GM12878 (cell line): ENCODE data around the gene ANKAR. TPM values are rescaled to one million over a fixed set of nuclear protein-coding genes. Genes with fewer than 3 reads are reported as not detected.

ENCODE experiments used
- ATAC-seq: fragments of 200-7000 bp; cut with Tn5 transposase; 3 replicates; pipeline ENCODE4 v1.9.1; 2020; ENCODE audit warnings: mild to moderate bottlenecking, moderate library complexity
- BruUV-seq: library from RNA; stranded (reverse); fragments of 400-500 nt; replicated peaks from 2 replicates; lab custom pipeline; 2021; lab: Mats Ljungman, UMichigan
- CTCF ChIA-PET: fragments of 300-600 bp; sonication (Branson Sonifier 250); formaldehyde crosslinking; extraction: SDS; loops from one replicate; lab custom pipeline; 2021; ENCODE audit warnings: inconsistent platforms; lab: Yijun Ruan, JAX
- POLR2A ChIA-PET: fragments of 350-600 bp; formaldehyde crosslinking; extraction: SDS; loops from one replicate; lab custom pipeline; 2021; ENCODE audit warnings: inconsistent platforms; lab: Charles Lee
- RAD21 ChIA-PET: fragments of 300-600 bp; sonication (Branson Sonifier 250); formaldehyde crosslinking; loops from one replicate; lab custom pipeline; 2023; ENCODE audit warnings: antibody characterized with exemption; ENCODE audit not compliant: unreplicated experiment; lab: Charles Lee
- SMC1A ChIA-PET: fragments of 300-600 bp; sonication (Branson Sonifier 250); formaldehyde crosslinking; loops from one replicate; lab custom pipeline; 2023; ENCODE audit not compliant: unreplicated experiment, uncharacterized antibody; lab: Charles Lee
- DNase-seq: peaks from one replicate; pipeline ENCODE4 v3.0.0-alpha.2; 2011; ENCODE audit warnings: low read depth, low spot score
- FAIRE-seq: peaks from 3 replicates; lab custom pipeline; 2011; peaks lifted over from hg19 to GRCh38; lab: Jason Lieb, UNC
- H2AFZ ChIP-seq: 2 replicates; pipeline ENCODE4 v1.6.0; 2011; ENCODE audit warnings: low read depth, low read length, control low read depth; ENCODE audit not compliant: control insufficient read depth
- H3K27ac ChIP-seq: 2 replicates; pipeline ENCODE4 v1.5.1; 2011; ENCODE audit warnings: control low read depth; ENCODE audit not compliant: control insufficient read depth, insufficient read depth
- H3K27me3 ChIP-seq, 2 experiments: replicated peaks in 1 of 2; 2 replicates each; pipeline versions ENCODE4 v1.6.0 to v1.6.1; 2011; ENCODE audit warnings: low read length in 1 of 2; ENCODE audit not compliant: control insufficient read depth in 2 of 2, insufficient read depth in 2 of 2
- H3K36me3 ChIP-seq, 2 experiments: 2 replicates each; pipeline ENCODE4 v1.5.1; 2011; ENCODE audit warnings: low read length in 1 of 2; ENCODE audit not compliant: control insufficient read depth in 2 of 2, insufficient read depth in 2 of 2
- H3K4me1 ChIP-seq: 2 replicates; pipeline ENCODE4 v1.6.1; 2011; ENCODE audit warnings: mild to moderate bottlenecking, low read length, moderate library complexity, mixed read lengths; ENCODE audit not compliant: control insufficient read depth, insufficient read depth
- H3K4me2 ChIP-seq: 2 replicates; pipeline ENCODE4 v1.6.0; 2011; ENCODE audit warnings: control low read depth; ENCODE audit not compliant: control insufficient read depth, insufficient read depth
- H3K4me3 ChIP-seq: fragments of 200-600 bp; sonication (generic); 2 replicates; pipeline ENCODE4 v1.5.1; 2016
- H3K79me2 ChIP-seq: 2 replicates; pipeline ENCODE4 v1.6.0; 2011; ENCODE audit warnings: low read length; ENCODE audit not compliant: control insufficient read depth, insufficient read depth
- H3K9ac ChIP-seq: 2 replicates; pipeline ENCODE4 v1.8.0; 2011; ENCODE audit warnings: low read length, control low read depth, mixed read lengths; ENCODE audit not compliant: control insufficient read depth, insufficient read depth
- H3K9me3 ChIP-seq: replicated peaks from 3 replicates; pipeline ENCODE4 v1.5.1; 2011; ENCODE audit warnings: mild to moderate bottlenecking, low read length; ENCODE audit not compliant: control insufficient read depth, insufficient read depth
- H4K20me1 ChIP-seq: 2 replicates; pipeline ENCODE4 v1.6.0; 2011; ENCODE audit not compliant: control insufficient read depth, insufficient read depth
- CHD1 ChIP-seq: IDR thresholded peaks from 2 replicates; pipeline ENCODE4 v1.6.1; 2012; ENCODE audit warnings: low read depth, low read length, improper control_type of control experiment
- IRF4 ChIP-seq: IDR thresholded peaks from 2 replicates; pipeline ENCODE4 v1.6.1; 2011; ENCODE audit warnings: low read depth, low read length
- JUNB ChIP-seq: IDR thresholded peaks from 2 replicates; pipeline ENCODE4 v1.6.1; 2016; ENCODE audit warnings: antibody characterized with exemption, mild to moderate bottlenecking
- in situ Hi-C: fragments of 300-500 bp; cut with MboI; formaldehyde crosslinking; loops from 9 replicates; pipeline ENCODE4 v1.14.3; 2018; ENCODE audit warnings: mixed read lengths
- intact Hi-C: fragments of 100-400 bp; cut with micrococcal nuclease; formaldehyde crosslinking; loops from one replicate; pipeline ENCODE4 v1.14.2; 2022; ENCODE audit not compliant: unreplicated experiment
- polyA plus RNA-seq, 11 experiments: library from polyadenylated mRNA; depleted of rRNA in 4 of 11; unstranded in 6 of 11; stranded (reverse) in 5 of 11; fragments of >200 nt; fragmentation: Nextera tagmentation in 4 of 11; fragmentation: Illumina TruSeq in 1 of 11; extraction: Ambion mirVana in 4 of 11; extraction: Trizol in 1 of 11; gene quantifications; 1 replicate in 1 of 11; 2 replicates in 10 of 11; pipeline versions ENCODE4 v1.2.1 to v1.2.3, GENCODE V29; 2011 to 2016; ENCODE audit warnings: inconsistent platforms in 2 of 11, missing spikeins in 2 of 11, low read depth in 1 of 11
- total RNA-seq, 4 experiments: library from RNA; depleted of rRNA in 3 of 4; stranded (reverse); fragments of >200 nt in 3 of 4; fragmentation: Illumina TruSeq in 1 of 4; extraction: Trizol in 1 of 4; gene quantifications; 2 replicates each; pipeline versions ENCODE4 v1.2.1 to v1.2.3, GENCODE V29; 2013 to 2021
- TF ChIP-seq, protein P1 (sequence below): IDR thresholded peaks from 2 replicates; pipeline ENCODE4 v1.6.1; 2011; ENCODE audit warnings: borderline replicate concordance, low read depth, mild to moderate bottlenecking, moderate library complexity, low read length; ENCODE audit not compliant: insufficient read depth, poor library complexity, severe bottlenecking

ANKAR gene
- total and polyA plus RNA-seq, 10 of the 15 experiments (the other 5 are each of a cell fraction or from before 2014, with no cell fraction given), result 1.3 to 4.2 (median 2.7) TPM

DNA sequence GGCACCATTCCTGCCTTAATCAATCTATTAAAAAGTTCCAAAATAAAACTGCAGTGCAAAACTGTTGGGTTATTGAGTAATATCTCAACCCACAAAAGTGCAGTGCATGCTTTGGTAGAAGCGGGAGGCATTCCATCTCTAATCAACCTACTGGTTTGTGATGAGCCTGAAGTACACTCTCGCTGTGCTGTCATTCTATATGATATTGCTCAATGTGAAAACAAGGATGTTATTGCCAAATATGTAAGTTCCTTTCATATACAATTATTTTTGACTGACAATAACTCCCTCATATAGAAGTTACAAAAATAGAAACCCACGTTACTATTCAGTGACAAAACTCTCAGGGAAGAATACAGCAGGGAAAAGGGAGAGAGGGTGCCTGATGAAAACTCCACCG lies 45.1 kb downstream of the ANKAR start (continued):
- no peak for TF ChIP-seq IRF4
- TF ChIP-seq, protein P1, sequence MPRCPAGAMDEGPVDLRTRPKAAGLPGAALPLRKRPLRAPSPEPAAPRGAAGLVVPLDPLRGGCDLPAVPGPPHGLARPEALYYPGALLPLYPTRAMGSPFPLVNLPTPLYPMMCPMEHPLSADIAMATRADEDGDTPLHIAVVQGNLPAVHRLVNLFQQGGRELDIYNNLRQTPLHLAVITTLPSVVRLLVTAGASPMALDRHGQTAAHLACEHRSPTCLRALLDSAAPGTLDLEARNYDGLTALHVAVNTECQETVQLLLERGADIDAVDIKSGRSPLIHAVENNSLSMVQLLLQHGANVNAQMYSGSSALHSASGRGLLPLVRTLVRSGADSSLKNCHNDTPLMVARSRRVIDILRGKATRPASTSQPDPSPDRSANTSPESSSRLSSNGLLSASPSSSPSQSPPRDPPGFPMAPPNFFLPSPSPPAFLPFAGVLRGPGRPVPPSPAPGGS, result no peak

DNA sequence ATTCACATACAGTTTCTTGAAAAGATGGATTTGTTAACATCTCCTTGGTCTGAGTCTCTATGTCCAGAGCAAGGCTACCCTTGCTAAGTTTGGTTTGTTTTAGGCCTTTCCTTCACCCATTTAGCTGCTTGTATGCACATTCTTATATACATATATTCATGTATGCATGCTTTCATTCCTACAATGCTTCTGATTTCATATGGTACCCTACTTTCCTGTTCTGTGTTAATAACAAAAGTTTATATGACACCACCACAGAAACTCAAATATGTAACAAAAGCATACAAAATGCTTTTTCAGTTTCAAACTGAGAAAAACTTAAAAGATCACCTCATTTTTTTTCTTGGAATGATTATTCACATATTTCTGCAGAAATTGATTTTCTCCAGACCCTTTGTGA lies 48.7 kb downstream of the ANKAR start:
- POLR2A ChIA-PET, result no interaction called here
- H2AFZ ChIP-seq, result no peak overlapping the region
- no peak for DNase-seq
- H3K9me3 ChIP-seq, result no peaks in the 10 kb centered on the region
- no peak for ATAC-seq
- H3K27me3 ChIP-seq, result no peaks in the 10 kb centered on the region
- SMC1A ChIA-PET, result no interaction called here
- CTCF ChIA-PET, result interaction anchor here (0.6 kb wide), 1 partner anchor 1198 kb away, joined by 3 read pairs; no protein-coding TSS in a partner anchor
- no peak overlapping the region for H3K9ac ChIP-seq
- H3K4me3 ChIP-seq, result no peak overlapping the region
- RAD21 ChIA-PET, result no interaction called here
- H3K36me3 ChIP-seq, result no peaks in the 10 kb centered on the region
- H3K27ac ChIP-seq, result no peak overlapping the region
- no TSS peak for BruUV-seq
- H3K79me2 ChIP-seq, result no peaks in the 10 kb centered on the region
- no peaks in the 10 kb centered on the region for H3K4me1 ChIP-seq
- no peak for FAIRE-seq
- H3K4me2 ChIP-seq, result no peak overlapping the region
- peak; percentile 20; the same call in 1 of the 2 replicates for TF ChIP-seq JUNB
- no peak for TF ChIP-seq CHD1
- TF ChIP-seq, all 136 proteins: peak for 1
- no peaks in the 10 kb centered on the region for H4K20me1 ChIP-seq
- intact Hi-C loops (no loop called here), in situ Hi-C loops (no loop called here)

Other genes starting within 250 kb of the ANKAR start
- 77.9 and 86.9 TPM in 2 replicates for gene WDR75, start 233.2 kb upstream of the ANKAR start, total RNA-seq (2014; rRNA removed)
- gene WDR75, start 233.2 kb upstream of the ANKAR start, total RNA-seq (2014; rRNA removed; fragmentation: Illumina TruSeq; extraction: Trizol), result 72.9 and 75.9 TPM in 2 replicates
- gene WDR75, start 233.2 kb upstream of the ANKAR start, total RNA-seq (2021), result 50.5 and 56.7 TPM in 2 replicates
- gene WDR75, start 233.2 kb upstream of the ANKAR start, polyA plus RNA-seq (2011; rRNA removed), result 98.5 and 148 TPM in 2 replicates
- gene WDR75, start 233.2 kb upstream of the ANKAR start, polyA plus RNA-seq (2014; fragmentation: Illumina TruSeq; extraction: Trizol), result 87.6 and 100 TPM in 2 replicates
- gene WDR75, start 233.2 kb upstream of the ANKAR start, polyA plus RNA-seq (2014; fragmentation: Nextera tagmentation; extraction: Ambion mirVana), result 10 to 100 TPM; 53.1 to 55.2 TPM
- 45.3 and 59.1 TPM in 2 replicates for gene WDR75, start 233.2 kb upstream of the ANKAR start, polyA plus RNA-seq (2014; rRNA removed)
- 10 to 100 TPM; 69.2 to 73.9 TPM for gene WDR75, start 233.2 kb upstream of the ANKAR start, polyA plus RNA-seq (2016; fragmentation: Nextera tagmentation; extraction: Ambion mirVana)
- gene SLC40A1, start 93.9 kb upstream of the ANKAR start, total RNA-seq (2014; rRNA removed), result 0.05 TPM in 1 of 2 replicates, not detected in the other
- not detected in 2 replicates for gene SLC40A1, start 93.9 kb upstream of the ANKAR start, total RNA-seq (2014; rRNA removed; fragmentation: Illumina TruSeq; extraction: Trizol)
- gene SLC40A1, start 93.9 kb upstream of the ANKAR start, total RNA-seq (2021), result 0.38 and 0.61 TPM in 2 replicates
- gene SLC40A1, start 93.9 kb upstream of the ANKAR start, polyA plus RNA-seq (2011; rRNA removed), result 0.07 and 0.08 TPM in 2 replicates
- gene SLC40A1, start 93.9 kb upstream of the ANKAR start, polyA plus RNA-seq (2014; fragmentation: Illumina TruSeq; extraction: Trizol), result 0.01 TPM in 1 of 2 replicates, not detected in the other
- gene SLC40A1, start 93.9 kb upstream of the ANKAR start, polyA plus RNA-seq (2014; fragmentation: Nextera tagmentation; extraction: Ambion mirVana), result not detected
- not detected in 2 replicates for gene SLC40A1, start 93.9 kb upstream of the ANKAR start, polyA plus RNA-seq (2014; rRNA removed)
- gene SLC40A1, start 93.9 kb upstream of the ANKAR start, polyA plus RNA-seq (2016; fragmentation: Nextera tagmentation; extraction: Ambion mirVana), result not detected
- gene ASNSD1, start 13.2 kb upstream of the ANKAR start, total RNA-seq (2014; rRNA removed), result 48.0 and 58.4 TPM in 2 replicates
- 71.5 and 79.3 TPM in 2 replicates for gene ASNSD1, start 13.2 kb upstream of the ANKAR start, total RNA-seq (2014; rRNA removed; fragmentation: Illumina TruSeq; extraction: Trizol)
- 39.5 and 43.2 TPM in 2 replicates for gene ASNSD1, start 13.2 kb upstream of the ANKAR start, total RNA-seq (2021)
- gene ASNSD1, start 13.2 kb upstream of the ANKAR start, polyA plus RNA-seq (2011; rRNA removed), result 39.1 and 63.6 TPM in 2 replicates
- 89.8 and 119 TPM in 2 replicates for gene ASNSD1, start 13.2 kb upstream of the ANKAR start, polyA plus RNA-seq (2014; fragmentation: Illumina TruSeq; extraction: Trizol)
- 10 to 100 TPM; 70.1 to 74.1 TPM for gene ASNSD1, start 13.2 kb upstream of the ANKAR start, polyA plus RNA-seq (2014; fragmentation: Nextera tagmentation; extraction: Ambion mirVana)
- gene ASNSD1, start 13.2 kb upstream of the ANKAR start, polyA plus RNA-seq (2014; rRNA removed), result 37.6 and 42.6 TPM in 2 replicates
- 10 to 100 TPM; 77.4 to 82.1 TPM for gene ASNSD1, start 13.2 kb upstream of the ANKAR start, polyA plus RNA-seq (2016; fragmentation: Nextera tagmentation; extraction: Ambion mirVana)
- gene OSGEPL1, start 88.1 kb downstream of the ANKAR start, total RNA-seq (2014; rRNA removed), result 6.7 and 9.6 TPM in 2 replicates
- gene OSGEPL1, start 88.1 kb downstream of the ANKAR start, total RNA-seq (2014; rRNA removed; fragmentation: Illumina TruSeq; extraction: Trizol), result 7.8 and 9.4 TPM in 2 replicates
- gene OSGEPL1, start 88.1 kb downstream of the ANKAR start, total RNA-seq (2021), result 5.6 and 7.9 TPM in 2 replicates
- gene OSGEPL1, start 88.1 kb downstream of the ANKAR start, polyA plus RNA-seq (2011; rRNA removed), result 18.0 and 27.9 TPM in 2 replicates
- gene OSGEPL1, start 88.1 kb downstream of the ANKAR start, polyA plus RNA-seq (2014; fragmentation: Illumina TruSeq; extraction: Trizol), result 7.5 and 9.8 TPM in 2 replicates
- gene OSGEPL1, start 88.1 kb downstream of the ANKAR start, polyA plus RNA-seq (2014; fragmentation: Nextera tagmentation; extraction: Ambion mirVana), result 10 to 100 TPM in 1 of 2 experiments, 1 to 10 TPM in 1; 9.4 to 11.5 TPM
- gene OSGEPL1, start 88.1 kb downstream of the ANKAR start, polyA plus RNA-seq (2014; rRNA removed), result 5.8 and 7.9 TPM in 2 replicates
- 10 to 100 TPM; 10.1 to 10.4 TPM for gene OSGEPL1, start 88.1 kb downstream of the ANKAR start, polyA plus RNA-seq (2016; fragmentation: Nextera tagmentation; extraction: Ambion mirVana)
- 91.4 and 104 TPM in 2 replicates for gene ORMDL1, start 109.7 kb downstream of the ANKAR start, total RNA-seq (2014; rRNA removed)
- gene ORMDL1, start 109.7 kb downstream of the ANKAR start, total RNA-seq (2014; rRNA removed; fragmentation: Illumina TruSeq; extraction: Trizol), result 75.9 and 76.7 TPM in 2 replicates
- gene ORMDL1, start 109.7 kb downstream of the ANKAR start, total RNA-seq (2021), result 59.0 and 62.6 TPM in 2 replicates
- gene ORMDL1, start 109.7 kb downstream of the ANKAR start, polyA plus RNA-seq (2011; rRNA removed), result 140 and 188 TPM in 2 replicates
- gene ORMDL1, start 109.7 kb downstream of the ANKAR start, polyA plus RNA-seq (2014; fragmentation: Illumina TruSeq; extraction: Trizol), result 100 and 130 TPM in 2 replicates
- gene ORMDL1, start 109.7 kb downstream of the ANKAR start, polyA plus RNA-seq (2014; fragmentation: Nextera tagmentation; extraction: Ambion mirVana), result 10 to 100 TPM; 68.9 to 89.5 TPM
- gene ORMDL1, start 109.7 kb downstream of the ANKAR start, polyA plus RNA-seq (2014; rRNA removed), result 95.4 and 114 TPM in 2 replicates
- gene ORMDL1, start 109.7 kb downstream of the ANKAR start, polyA plus RNA-seq (2016; fragmentation: Nextera tagmentation; extraction: Ambion mirVana), result 100 to 1,000 TPM; 156 to 161 TPM
- gene PMS1, start 109.8 kb downstream of the ANKAR start, total RNA-seq (2014; rRNA removed), result 26.4 and 32.7 TPM in 2 replicates
- 43.3 and 43.5 TPM in 2 replicates for gene PMS1, start 109.8 kb downstream of the ANKAR start, total RNA-seq (2014; rRNA removed; fragmentation: Illumina TruSeq; extraction: Trizol)
- 35.9 and 36.5 TPM in 2 replicates for gene PMS1, start 109.8 kb downstream of the ANKAR start, total RNA-seq (2021)
- 19.6 and 33.2 TPM in 2 replicates for gene PMS1, start 109.8 kb downstream of the ANKAR start, polyA plus RNA-seq (2011; rRNA removed)
- gene PMS1, start 109.8 kb downstream of the ANKAR start, polyA plus RNA-seq (2014; fragmentation: Illumina TruSeq; extraction: Trizol), result 32.5 and 43.9 TPM in 2 replicates
- 10 to 100 TPM; 18.7 to 19.2 TPM for gene PMS1, start 109.8 kb downstream of the ANKAR start, polyA plus RNA-seq (2014; fragmentation: Nextera tagmentation; extraction: Ambion mirVana)
- 16.5 and 21.3 TPM in 2 replicates for gene PMS1, start 109.8 kb downstream of the ANKAR start, polyA plus RNA-seq (2014; rRNA removed)
- 10 to 100 TPM; 44.3 to 50.6 TPM for gene PMS1, start 109.8 kb downstream of the ANKAR start, polyA plus RNA-seq (2016; fragmentation: Nextera tagmentation; extraction: Ambion mirVana)